ENCODE measurements around the gene CFAP410.

Gene CFAP410

GRCh38 chr21:44324106-44324853 lies 14.9 kb downstream of the CFAP410 start:
- Histone ChIP-seq H3F3A (ENCODE audit: insufficient read depth, low read length) (no peaks in the 10 kb centered on the region), H3K36me3 (ENCODE audit: insufficient read depth, low read length) (peaks cover 56% of the 10 kb centered on the region), H3K4me3 (ENCODE audit: low read depth, low read length, poor library complexity, severe bottlenecking) (no peak overlapping the region), H3K9me3 (ENCODE audit: low read length) (no peaks in the 10 kb centered on the region), H3K27me3 (ENCODE audit: insufficient read depth, low read length) (peaks cover 4% of the 10 kb centered on the region; the same call in 1 of the 2 replicates), H4K20me1 (ENCODE audit: insufficient read depth, low read length) (no peaks in the 10 kb centered on the region), H3K79me2 (ENCODE audit: insufficient read depth, low read length) (no peaks in the 10 kb centered on the region), H3K9ac (ENCODE audit: low read length) (no peak overlapping the region), H3K4me1 (ENCODE audit: insufficient read depth, low read length, severe bottlenecking) (no peaks in the 10 kb centered on the region), H3K4me2 (ENCODE audit: low read length) (no peak overlapping the region), H3K27ac (ENCODE audit: low read depth, low read length, poor library complexity, severe bottlenecking) (no peak overlapping the region), H2AFZ (ENCODE audit: low read length) (no peak overlapping the region), H3K9me2 (ENCODE audit: low read depth, low read length) (no peaks in the 10 kb centered on the region)
- no peak for TF ChIP-seq EZH2 (IDR thresholded peaks at IDR 0.05; ENCODE audit: borderline replicate concordance, low read length)
- TF ChIP-seq CTCF (IDR thresholded peaks at IDR 0.05; ENCODE audit: low read length) = no peak

- Histone ChIP-seq H3F3A (ENCODE audit: insufficient read depth, low read length) (no peaks in the 10 kb centered on the region), H4K20me1 (ENCODE audit: insufficient read depth, low read length) (no peaks in the 10 kb centered on the region), H3K27ac (ENCODE audit: low read depth, low read length, poor library complexity, severe bottlenecking) (no peak overlapping the region), H3K4me3 (ENCODE audit: low read depth, low read length, poor library complexity, severe bottlenecking) (no peak overlapping the region), H3K4me1 (ENCODE audit: insufficient read depth, low read length, severe bottlenecking) (no peaks in the 10 kb centered on the region), H3K9me2 (ENCODE audit: low read depth, low read length) (no peaks in the 10 kb centered on the region), H3K9me3 (ENCODE audit: low read length) (no peaks in the 10 kb centered on the region), H3K9ac (ENCODE audit: low read length) (no peak overlapping the region), H3K36me3 (ENCODE audit: insufficient read depth, low read length) (peaks cover 59% of the 10 kb centered on the region), H3K27me3 (ENCODE audit: insufficient read depth, low read length) (peaks cover under 1% of the 10 kb centered on the region; the same call in 1 of the 2 replicates), H3K4me2 (ENCODE audit: low read length) (no peak overlapping the region), H2AFZ (ENCODE audit: low read length) (no peak overlapping the region), H3K79me2 (ENCODE audit: insufficient read depth, low read length) (no peaks in the 10 kb centered on the region)
- no peak for TF ChIP-seq CTCF (IDR thresholded peaks at IDR 0.05; ENCODE audit: low read length)
- TF ChIP-seq EZH2 (IDR thresholded peaks at IDR 0.05; ENCODE audit: borderline replicate concordance, low read length) = no peak
Observed at GRCh38 chr21:44323591-44323990, 15.6 kb downstream of the CFAP410 start.

- Histone ChIP-seq H3F3A (ENCODE audit: insufficient read depth, low read length) (no peaks in the 10 kb centered on the region), H3K79me2 (ENCODE audit: insufficient read depth, low read length) (no peaks in the 10 kb centered on the region), H3K27me3 (ENCODE audit: insufficient read depth, low read length) (no peaks in the 10 kb centered on the region), H3K4me1 (ENCODE audit: insufficient read depth, low read length, severe bottlenecking) (no peaks in the 10 kb centered on the region), H3K9ac (ENCODE audit: low read length) (no peak overlapping the region), H3K9me2 (ENCODE audit: low read depth, low read length) (no peaks in the 10 kb centered on the region), H3K4me2 (ENCODE audit: low read length) (no peak overlapping the region), H2AFZ (ENCODE audit: low read length) (no peak overlapping the region), H3K9me3 (ENCODE audit: low read length) (no peaks in the 10 kb centered on the region), H4K20me1 (ENCODE audit: insufficient read depth, low read length) (no peaks in the 10 kb centered on the region), H3K27ac (ENCODE audit: low read depth, low read length, poor library complexity, severe bottlenecking) (no peak overlapping the region), H3K4me3 (ENCODE audit: low read depth, low read length, poor library complexity, severe bottlenecking) (no peak overlapping the region), H3K36me3 (ENCODE audit: insufficient read depth, low read length) (peaks cover 59% of the 10 kb centered on the region)
- TF ChIP-seq EZH2 (IDR thresholded peaks at IDR 0.05; ENCODE audit: borderline replicate concordance, low read length) (no peak), CTCF (IDR thresholded peaks at IDR 0.05; ENCODE audit: low read length) (no peak)
Observed at GRCh38 chr21:44322621-44323325, 16.4 kb downstream of the CFAP410 start.
